Motor neuron (in vitro differentiated cells): Measurements from ENCODE around the gene SRSF11. TPM values are rescaled to one million over a fixed set of nuclear protein-coding genes. Genes with fewer than 3 reads are reported as not detected.

ENCODE experiments used
- ATAC-seq, 8 experiments: fragments of 200-7000 bp; cut with Tn5 transposase; replicated peaks in 6 of 8; 2 replicates each; pipeline ENCODE4 v1.8.0; 2021; ENCODE audit warnings: mild to moderate bottlenecking in 8 of 8, moderate library complexity in 8 of 8
- H3K27ac ChIP-seq, 2 donors: fragments of 250-450 bp; sonication (Bioruptor Pico); 2 replicates each; pipeline ENCODE4 v1.9.0; 2021; ENCODE audit warnings: antibody characterized with exemption in 2 of 2, mild to moderate bottlenecking in 2 of 2, moderate library complexity in 1 of 2
- H3K4me1 ChIP-seq, 2 donors: fragments of 250-450 bp; sonication (Bioruptor Pico); replicated peaks in 1 of 2; 2 replicates each; pipeline ENCODE4 v1.6.1; 2021; ENCODE audit warnings: antibody characterized with exemption in 2 of 2, mild to moderate bottlenecking in 2 of 2, moderate library complexity in 1 of 2
- H3K4me3 ChIP-seq, 5 donors: fragments of 250-450 bp; sonication (Bioruptor Pico); 2 replicates each; pipeline ENCODE4 v1.9.0; 2021; ENCODE audit warnings: antibody characterized with exemption in 5 of 5, mild to moderate bottlenecking in 5 of 5, moderate library complexity in 4 of 5
- WGBS, 10 experiments: fragments of 450-650 bp; shearing (Covaris generic); methylation state at CpG; one replicate each; pipeline ENCODE4 v1.0.0; 2022; 5-methylcytosine and 5-hydroxymethylcytosine counted together
- in situ Hi-C, 9 experiments: fragments of 400-800 bp; cut with MboI; loops; one replicate each; pipeline ENCODE4 v1.15.0; 2021; ENCODE audit warnings: low sequenced_read_pairs in 9 of 9, low pct_unique_long_range_greater_than_20kb in 2 of 9; ENCODE audit not compliant: unreplicated experiment in 9 of 9
- total RNA-seq, 8 experiments: library from RNA; unstranded; fragments of 300-600 nt; gene quantifications; 2 replicates each; pipeline versions ENCODE4 v1.2.3 to v1.2.4, GENCODE V29; 2022

SRSF11 gene
- total RNA-seq, 8 experiments from 2014 or later = 127 to 267 (median 187) TPM

DNA sequence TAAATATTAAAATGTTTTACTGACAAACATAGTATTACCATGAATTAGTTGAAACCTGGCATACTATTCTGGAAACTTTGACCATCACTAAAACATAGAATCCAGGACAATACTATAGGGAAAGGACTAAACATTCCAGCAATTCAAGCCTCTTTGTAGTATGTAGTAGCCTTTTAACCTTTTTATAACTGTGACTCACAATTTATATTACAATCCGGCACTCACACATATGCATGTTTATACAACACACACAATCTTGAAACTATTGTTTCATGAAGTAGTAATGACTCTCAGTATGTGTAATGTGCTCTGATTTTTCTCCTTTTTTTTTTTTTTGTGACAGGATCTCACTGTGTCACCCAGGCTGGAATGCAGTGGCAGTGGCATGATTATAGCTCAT is 69.0 kb downstream of the SRSF11 start:
- Histone ChIP-seq H3K4me1 (no peaks in the 10 kb centered on the region), H3K27ac (no peak overlapping the region), H3K4me3 (no peak overlapping the region)
- WGBS, 10 experiments = 43 to 100% (median 90%) methylated on average over 1 of the region's 1 CpG; no CpG with 5 or more reads in 3 of the 10 experiments
- in situ Hi-C loops = loop anchor here in 1 of 9 experiments (25.0 kb wide), 1 partner anchor 772 kb away; no protein-coding TSS in a partner anchor
- no peak for ATAC-seq

DNA sequence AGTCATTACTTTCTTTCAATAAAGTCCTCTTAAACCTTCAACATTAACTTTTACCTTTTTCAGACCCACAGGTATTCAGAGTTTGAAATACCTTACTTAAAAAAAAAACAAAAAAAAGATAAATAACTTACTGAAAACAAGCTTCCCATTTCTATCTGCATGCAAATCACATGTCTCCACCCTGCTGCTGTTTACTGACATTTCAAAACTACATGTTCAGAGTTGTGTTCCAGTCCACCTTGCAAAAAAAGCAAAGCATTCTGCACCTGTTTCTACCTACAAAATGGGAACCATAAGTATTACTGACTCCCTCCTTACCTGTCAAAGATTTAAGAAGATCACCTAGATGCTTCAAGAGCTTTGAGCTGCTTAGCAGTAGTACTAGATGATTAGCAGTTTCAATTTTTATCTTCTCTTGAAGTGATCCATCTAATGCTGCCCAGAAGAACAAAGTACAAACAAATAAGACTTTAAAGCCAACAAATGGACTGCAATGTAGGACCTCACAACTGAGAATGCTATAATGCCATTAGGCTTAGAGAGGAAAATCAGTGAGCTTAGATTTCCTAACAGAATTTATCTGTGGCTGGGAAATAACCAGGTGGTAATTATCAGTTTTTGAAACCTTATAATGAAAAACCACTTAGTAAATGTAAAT is 72.1 kb downstream of the SRSF11 start:
- Histone ChIP-seq H3K4me3 (no peak overlapping the region), H3K4me1 (no peaks in the 10 kb centered on the region), H3K27ac (no peak overlapping the region)
- in situ Hi-C loops = loop anchor here in 1 of 9 experiments (25.0 kb wide), 1 partner anchor 769 kb away; no protein-coding TSS in a partner anchor
- ATAC-seq = no peak

DNA sequence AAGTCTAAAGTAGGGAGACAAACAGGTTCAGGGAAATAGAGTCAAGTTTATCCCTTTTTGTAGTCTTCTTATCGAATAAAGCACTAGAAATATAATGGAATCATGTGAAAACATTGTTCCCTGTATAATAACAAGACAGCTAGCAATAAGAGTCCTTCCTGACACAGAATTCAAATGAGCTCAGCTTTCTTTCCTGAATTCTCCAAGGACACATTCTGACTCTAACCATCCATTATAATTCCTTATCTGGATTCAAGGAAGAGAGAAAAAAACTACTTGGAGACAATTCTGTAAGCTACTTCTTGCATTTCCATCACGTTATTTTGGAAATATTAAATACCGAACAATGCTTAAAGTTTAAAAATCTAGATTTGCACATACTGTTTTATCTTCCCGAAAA is 74.6 kb downstream of the SRSF11 start:
- no peaks in the 10 kb centered on the region for H3K4me1 ChIP-seq
- WGBS, 10 experiments = 90 to 100% (median 96%) methylated on average over 2 to 4 of the region's 4 CpGs
- no peak for ATAC-seq
- in situ Hi-C loops = loop anchor here in 1 of 9 experiments (25.0 kb wide), 1 partner anchor 767 kb away; no protein-coding TSS in a partner anchor
- H3K27ac ChIP-seq = no peak overlapping the region
- no peak overlapping the region for H3K4me3 ChIP-seq

DNA sequence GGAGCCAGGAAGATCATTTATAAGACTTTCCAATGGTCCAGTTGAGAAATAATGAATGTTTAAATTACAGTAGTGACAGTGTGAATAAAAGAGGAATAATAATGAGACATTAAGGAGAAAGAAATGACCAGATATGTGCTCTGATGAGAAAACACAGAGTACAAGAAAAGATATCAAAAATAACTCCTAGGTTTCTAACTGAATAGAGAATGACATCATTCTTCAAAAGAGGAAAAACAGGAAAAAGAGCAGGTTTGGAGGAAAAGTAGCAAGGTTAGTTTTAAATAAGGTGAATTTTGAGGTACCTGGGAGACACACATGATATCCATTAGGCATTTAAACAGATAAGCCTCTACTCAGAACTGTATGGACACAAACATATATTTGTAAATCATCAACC is 78.3 kb downstream of the SRSF11 start:
- in situ Hi-C loops = loop anchor here in 1 of 9 experiments (25.0 kb wide), 1 partner anchor 763 kb away; no protein-coding TSS in a partner anchor

More for the DNA sequence above, 78.3 kb downstream of the SRSF11 start:
- Histone ChIP-seq H3K4me1 (no peaks in the 10 kb centered on the region), H3K4me3 (no peak overlapping the region), H3K27ac (no peak overlapping the region)
- no peak for ATAC-seq

Other genes with a start within 250 kb of the SRSF11 start
- gene LRRC40, start 15.8 kb upstream of the SRSF11 start, total RNA-seq = 10 to 100 TPM in 7 of 8 experiments, 1 to 10 TPM in 1; 8.1 to 54.6 (median 34.5) TPM
- 10 to 100 TPM; 26.6 to 39.0 (median 37.0) TPM for gene ANKRD13C, start 133.3 kb downstream of the SRSF11 start, total RNA-seq
- gene CTH, start 189.9 kb downstream of the SRSF11 start, total RNA-seq = 10 to 100 TPM in 5 of 8 experiments, 1 to 10 TPM in 3; 8.3 to 29.7 (median 11.8) TPM